Peyer's patch (tissue), 4 donors: Measurements from ENCODE around the gene ALMS1. TPM values are rescaled to one million over a fixed set of nuclear protein-coding genes. Genes with fewer than 3 reads are reported as not detected.

Experiments used
- DNase-seq, 3 donors: peaks; one replicate each; pipeline ENCODE4 v3.0.0-alpha.2; 2017 to 2019
- H3K27ac ChIP-seq, 4 donors: fragments of 200-600 bp; sonication (generic); one replicate each; pipeline ENCODE4 v1.5.1; 2016 to 2019
- H3K27me3 ChIP-seq, 2 donors: fragments of 200-600 bp; sonication (generic); one replicate each; pipeline ENCODE4 v1.5.1; 2019
- H3K36me3 ChIP-seq, 3 donors: fragments of 200-600 bp; sonication (generic); one replicate each; pipeline ENCODE4 v1.5.1; 2016 to 2019
- H3K4me1 ChIP-seq, 4 donors: fragments of 200-600 bp; sonication (generic); one replicate each; pipeline ENCODE4 v1.5.1; 2016 to 2019
- H3K4me3 ChIP-seq, 4 donors: fragments of 200-600 bp; sonication (generic); 1 replicate in 3 of 4; 2 replicates in 1 of 4; pipeline ENCODE4 v1.5.1; 2016 to 2019; ENCODE audit warnings: mild to moderate bottlenecking in 1 of 4
- H3K9me3 ChIP-seq, 4 donors: fragments of 200-600 bp; sonication (generic); one replicate each; pipeline ENCODE4 v1.5.1; 2016 to 2019; ENCODE audit warnings: mild to moderate bottlenecking in 1 of 4
- POLR2A ChIP-seq, 2 donors: fragments of 450-650 bp; IDR thresholded peaks; one replicate each; pipeline ENCODE4 v1.5.1; 2017; ENCODE audit warnings: antibody characterized with exemption in 2 of 2, mild to moderate bottlenecking in 2 of 2, moderate library complexity in 2 of 2
- total RNA-seq, 4 donors: library from RNA; depleted of rRNA; stranded (reverse); fragments of >200 nt; gene quantifications; one replicate each; pipeline ENCODE4 v1.1.0, GENCODE V29; 2016
- TF ChIP-seq, protein P1 (sequence below), 6 experiments: fragments of 450-650 bp in 4 of 6; fragments of 200-600 bp in 2 of 6; sonication (generic) in 1 of 6; IDR thresholded peaks; one replicate each; pipeline ENCODE4 v1.5.1; 2017 to 2019; ENCODE audit warnings: antibody characterized with exemption in 6 of 6, mild to moderate bottlenecking in 3 of 6, moderate library complexity in 1 of 6

ALMS1 gene
- total RNA-seq, 4 donors from 2014 or later: 22.9 to 98.2 (median 44.9) TPM

DNA sequence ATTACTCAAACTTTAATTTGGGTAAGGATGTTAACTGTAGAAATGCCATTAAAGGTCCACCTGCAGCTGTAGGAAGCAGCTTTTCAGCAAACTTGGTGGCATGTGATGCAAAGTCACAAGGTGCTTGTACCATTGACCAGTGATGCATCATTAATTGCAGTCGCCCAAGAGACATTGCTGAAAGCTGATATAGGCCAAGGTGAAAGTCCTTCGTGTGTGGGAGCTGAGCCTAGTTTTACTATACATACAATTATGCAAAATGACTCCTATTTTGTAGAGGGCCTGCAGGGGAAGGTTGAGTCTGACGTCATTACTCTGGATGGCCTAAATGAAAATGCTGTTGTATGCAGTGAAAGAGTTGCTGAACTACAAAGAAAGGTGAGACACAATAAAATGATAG lies 40.5 kb downstream of the ALMS1 start:
- no peaks in the 10 kb centered on the region for H3K27me3 ChIP-seq
- DNase-seq: peak in 1 of 3 donors; percentile 59
- H3K36me3 ChIP-seq: peaks cover 0 to 3% (median 0%) of the 10 kb centered on the region in 3 donors
- TF ChIP-seq, protein P1, sequence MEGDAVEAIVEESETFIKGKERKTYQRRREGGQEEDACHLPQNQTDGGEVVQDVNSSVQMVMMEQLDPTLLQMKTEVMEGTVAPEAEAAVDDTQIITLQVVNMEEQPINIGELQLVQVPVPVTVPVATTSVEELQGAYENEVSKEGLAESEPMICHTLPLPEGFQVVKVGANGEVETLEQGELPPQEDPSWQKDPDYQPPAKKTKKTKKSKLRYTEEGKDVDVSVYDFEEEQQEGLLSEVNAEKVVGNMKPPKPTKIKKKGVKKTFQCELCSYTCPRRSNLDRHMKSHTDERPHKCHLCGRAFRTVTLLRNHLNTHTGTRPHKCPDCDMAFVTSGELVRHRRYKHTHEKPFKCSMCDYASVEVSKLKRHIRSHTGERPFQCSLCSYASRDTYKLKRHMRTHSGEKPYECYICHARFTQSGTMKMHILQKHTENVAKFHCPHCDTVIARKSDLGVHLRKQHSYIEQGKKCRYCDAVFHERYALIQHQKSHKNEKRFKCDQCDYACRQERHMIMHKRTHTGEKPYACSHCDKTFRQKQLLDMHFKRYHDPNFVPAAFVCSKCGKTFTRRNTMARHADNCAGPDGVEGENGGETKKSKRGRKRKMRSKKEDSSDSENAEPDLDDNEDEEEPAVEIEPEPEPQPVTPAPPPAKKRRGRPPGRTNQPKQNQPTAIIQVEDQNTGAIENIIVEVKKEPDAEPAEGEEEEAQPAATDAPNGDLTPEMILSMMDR (IDR thresholded peaks at IDR 0.05): peak in 1 of 6 experiments; percentile 7
- TF ChIP-seq POLR2A (IDR thresholded peaks at IDR 0.05): no peak
- no peaks in the 10 kb centered on the region for H3K9me3 ChIP-seq
- no peaks in the 10 kb centered on the region for H3K4me1 ChIP-seq
- H3K4me3 ChIP-seq: no peak overlapping the region
- no peak overlapping the region for H3K27ac ChIP-seq

DNA sequence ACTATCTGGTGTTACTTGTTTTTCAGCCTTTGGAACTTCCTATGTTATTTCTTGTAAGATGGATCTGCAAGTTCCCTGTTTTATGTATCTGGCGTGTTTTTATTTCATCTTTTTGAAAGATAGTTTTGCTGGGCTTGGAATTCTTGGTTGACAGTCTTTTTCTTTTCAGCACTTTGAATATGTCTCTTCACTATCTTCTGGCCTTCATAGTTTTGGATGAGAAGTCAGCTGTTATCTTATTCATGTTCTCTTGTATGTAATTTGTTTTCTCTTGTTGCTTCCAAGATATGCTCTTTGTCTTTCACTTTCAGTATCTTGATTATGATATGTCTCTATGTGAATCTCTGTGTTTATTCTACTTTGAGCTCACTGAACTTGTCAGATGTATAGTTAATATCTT lies 50.4 kb downstream of the ALMS1 start:
- H3K4me1 ChIP-seq: no peaks in the 10 kb centered on the region
- H3K36me3 ChIP-seq: peaks cover 0 to 26% (median 0%) of the 10 kb centered on the region in 3 donors
- H3K4me3 ChIP-seq: no peak overlapping the region
- no peaks in the 10 kb centered on the region for H3K27me3 ChIP-seq
- H3K27ac ChIP-seq: no peak overlapping the region
- peaks cover 0 to 7% (median 0%) of the 10 kb centered on the region in 4 donors for H3K9me3 ChIP-seq
- DNase-seq: no peak
- TF ChIP-seq, protein P1 (IDR thresholded peaks at IDR 0.05): no peak
- no peak for TF ChIP-seq POLR2A (IDR thresholded peaks at IDR 0.05)

DNA sequence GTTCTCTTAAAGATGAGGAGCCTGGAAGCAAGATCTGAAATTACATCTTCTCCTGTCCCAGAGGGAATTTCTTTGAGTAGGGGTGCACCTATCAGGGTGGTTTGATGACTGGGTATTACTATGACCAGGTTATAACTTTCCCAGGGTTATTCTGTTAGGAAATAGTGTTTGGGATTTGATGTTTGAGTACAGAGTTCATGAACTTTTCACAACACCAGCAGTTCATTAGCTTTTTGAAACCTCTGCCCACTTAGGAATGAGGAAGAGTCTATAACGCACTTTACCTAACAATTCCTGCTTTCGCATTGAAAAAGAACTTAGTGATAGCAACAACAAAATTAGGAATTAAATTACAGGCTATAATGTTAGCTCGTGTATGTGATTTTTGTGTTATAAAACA lies 58.6 kb downstream of the ALMS1 start:
- H3K27me3 ChIP-seq: no peaks in the 10 kb centered on the region
- no peak overlapping the region for H3K4me3 ChIP-seq
- H3K4me1 ChIP-seq: no peaks in the 10 kb centered on the region
- H3K27ac ChIP-seq: no peak overlapping the region
- no peaks in the 10 kb centered on the region for H3K9me3 ChIP-seq
- DNase-seq: no peak
- H3K36me3 ChIP-seq: peaks cover 0 to 18% (median 0%) of the 10 kb centered on the region in 3 donors
- TF ChIP-seq, protein P1 (IDR thresholded peaks at IDR 0.05): no peak
- no peak for TF ChIP-seq POLR2A (IDR thresholded peaks at IDR 0.05)

DNA sequence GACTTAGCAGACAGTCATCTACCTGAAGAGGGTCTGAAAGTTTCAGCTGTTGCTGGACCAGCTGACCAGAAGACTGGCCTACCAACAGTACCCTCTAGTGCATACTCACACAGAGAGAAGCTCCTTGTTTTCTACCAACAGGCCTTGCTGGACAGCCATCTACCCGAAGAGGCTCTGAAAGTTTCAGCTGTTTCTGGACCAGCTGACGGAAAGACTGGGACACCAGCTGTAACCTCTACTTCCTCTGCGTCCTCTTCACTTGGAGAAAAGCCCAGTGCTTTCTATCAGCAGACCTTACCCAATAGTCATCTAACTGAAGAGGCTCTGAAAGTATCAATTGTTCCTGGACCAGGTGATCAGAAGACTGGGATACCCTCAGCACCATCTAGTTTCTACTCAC lies 63.2 kb downstream of the ALMS1 start:
- Histone ChIP-seq H3K27ac (no peak overlapping the region), H3K4me1 (no peaks in the 10 kb centered on the region), H3K27me3 (no peaks in the 10 kb centered on the region), H3K36me3 (peaks cover 0 to 32% (median 0%) of the 10 kb centered on the region in 3 donors), H3K9me3 (no peaks in the 10 kb centered on the region), H3K4me3 (no peak overlapping the region)
- TF ChIP-seq POLR2A (IDR thresholded peaks at IDR 0.05): no peak
- no peak for DNase-seq

DNA sequence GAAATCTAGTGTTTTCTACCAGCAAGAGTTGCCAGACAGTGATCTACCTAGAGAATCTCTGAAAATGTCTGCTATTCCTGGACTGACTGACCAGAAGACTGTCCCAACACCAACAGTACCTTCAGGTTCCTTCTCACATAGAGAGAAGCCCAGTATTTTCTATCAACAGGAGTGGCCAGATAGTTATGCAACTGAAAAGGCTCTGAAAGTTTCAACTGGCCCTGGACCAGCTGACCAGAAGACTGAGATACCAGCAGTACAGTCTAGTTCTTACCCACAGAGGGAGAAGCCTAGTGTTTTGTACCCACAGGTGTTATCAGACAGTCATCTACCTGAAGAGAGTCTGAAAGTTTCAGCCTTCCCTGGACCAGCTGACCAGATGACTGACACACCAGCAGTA lies 63.8 kb downstream of the ALMS1 start:
- no peaks in the 10 kb centered on the region for H3K9me3 ChIP-seq
- TF ChIP-seq POLR2A (IDR thresholded peaks at IDR 0.05): no peak
- TF ChIP-seq, protein P1 (IDR thresholded peaks at IDR 0.05): no peak
- H3K27me3 ChIP-seq: no peaks in the 10 kb centered on the region
- no peak overlapping the region for H3K27ac ChIP-seq
- no peaks in the 10 kb centered on the region for H3K4me1 ChIP-seq
- H3K36me3 ChIP-seq: peaks cover 0 to 32% (median 0%) of the 10 kb centered on the region in 3 donors
- DNase-seq: no peak
- H3K4me3 ChIP-seq: no peak overlapping the region

DNA sequence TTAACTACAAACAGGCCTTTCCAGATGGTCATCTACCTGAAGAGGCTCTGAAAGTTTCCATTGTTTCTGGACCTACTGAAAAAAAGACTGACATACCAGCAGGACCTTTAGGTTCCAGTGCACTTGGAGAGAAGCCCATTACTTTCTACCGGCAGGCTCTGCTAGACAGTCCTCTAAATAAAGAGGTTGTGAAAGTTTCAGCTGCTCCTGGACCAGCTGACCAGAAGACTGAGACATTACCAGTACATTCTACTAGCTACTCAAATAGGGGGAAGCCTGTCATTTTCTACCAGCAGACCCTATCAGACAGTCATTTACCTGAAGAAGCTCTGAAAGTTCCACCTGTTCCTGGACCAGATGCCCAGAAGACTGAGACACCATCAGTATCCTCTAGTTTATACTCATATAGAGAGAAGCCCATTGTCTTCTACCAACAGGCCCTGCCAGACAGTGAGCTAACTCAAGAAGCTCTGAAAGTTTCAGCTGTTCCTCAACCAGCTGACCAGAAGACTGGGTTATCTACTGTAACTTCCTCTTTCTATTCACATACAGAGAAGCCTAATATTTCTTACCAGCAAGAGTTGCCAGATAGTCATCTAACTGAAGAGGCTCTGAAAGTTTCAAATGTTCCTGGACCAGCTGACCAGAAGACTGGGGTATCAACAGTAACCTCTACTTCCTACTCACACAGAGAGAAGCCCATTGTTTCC lies 65.8 kb downstream of the ALMS1 start:
- no peaks in the 10 kb centered on the region for H3K27me3 ChIP-seq
- H3K27ac ChIP-seq: no peak overlapping the region
- H3K36me3 ChIP-seq: peaks cover 0 to 36% (median 0%) of the 10 kb centered on the region in 3 donors
- TF ChIP-seq, protein P1 (IDR thresholded peaks at IDR 0.05): no peak
- no peak for TF ChIP-seq POLR2A (IDR thresholded peaks at IDR 0.05)
- H3K4me1 ChIP-seq: no peaks in the 10 kb centered on the region
- no peak for DNase-seq
- H3K9me3 ChIP-seq: no peaks in the 10 kb centered on the region
- no peak overlapping the region for H3K4me3 ChIP-seq
